HG02852 (cell line): ENCODE measurements around the gene IL1RAPL2.
"Not testable (repeated sequence)": the region's sequence is repeated elsewhere in the genome, so short reads cannot be mapped to it uniquely, and the experiment has no call there.

ENCODE experiments used
- ATAC-seq: cut with Tn5 transposase; IDR thresholded peaks from one replicate; pipeline ENCODE4 v1.9.1; 2021; ENCODE audit warnings: mild to moderate bottlenecking, moderate library complexity; ENCODE audit not compliant: unreplicated experiment

The IL1RAPL2 gene

GRCh38 chrX:105755109-105755508 is 1189.1 kb downstream of the IL1RAPL2 start:
- ATAC-seq, result no peak

GRCh38 chrX:105758754-105759153 is 1192.8 kb downstream of the IL1RAPL2 start:
- no peak for ATAC-seq

GRCh38 chrX:105759598-105759997 is 1193.6 kb downstream of the IL1RAPL2 start:
- ATAC-seq, result no peak

- no peak for ATAC-seq
Measured at GRCh38 chrX:105765691-105766090, 1199.7 kb downstream of the IL1RAPL2 start.

GRCh38 chrX:105773801-105774200 is 1207.8 kb downstream of the IL1RAPL2 start:
- no peak for ATAC-seq

GRCh38 chrX:105775679-105776078 is 1209.7 kb downstream of the IL1RAPL2 start:
- ATAC-seq, result no peak

GRCh38 chrX:105781804-105782203 is 1215.8 kb downstream of the IL1RAPL2 start:
- ATAC-seq, result no peak

GRCh38 chrX:105796877-105797276 is 1230.9 kb downstream of the IL1RAPL2 start:
- not testable (repeated sequence) for ATAC-seq

- no peak for ATAC-seq
Measured at GRCh38 chrX:105803891-105804290, 1237.9 kb downstream of the IL1RAPL2 start.

- not testable (repeated sequence) for ATAC-seq
Measured at GRCh38 chrX:105805655-105806054, 1239.7 kb downstream of the IL1RAPL2 start.

- no peak for ATAC-seq
Measured at GRCh38 chrX:105816517-105816916, 1250.5 kb downstream of the IL1RAPL2 start.
